C4-2B (cell line): ENCODE data around the gene CCDC186.

ENCODE experiments used
- H3K27ac ChIP-seq: fragments of 450-650 bp; 2 replicates; pipeline ENCODE4 v1.5.1; 2017
- CTCF ChIP-seq: fragments of 450-650 bp; conservative IDR thresholded peaks from 2 replicates; pipeline ENCODE4 v1.5.1; 2017; ENCODE audit warnings: mild to moderate bottlenecking
- ZFX ChIP-seq: fragments of 450-650 bp; IDR thresholded peaks from 2 replicates; pipeline ENCODE4 v1.6.1; 2017

Gene CCDC186

GRCh38 chr10:114073395-114074186 is 100.4 kb downstream of the CCDC186 start:
- TF ChIP-seq ZFX (no peak), CTCF (no peak)
- no peak overlapping the region for H3K27ac ChIP-seq

- TF ChIP-seq CTCF (no peak), ZFX (no peak)
- no peak overlapping the region for H3K27ac ChIP-seq
These were observed 102.8 kb downstream of the CCDC186 start for GRCh38 chr10:114071178-114071577.
